DND-41 (cell line): ENCODE results near the gene SLC6A17.

ENCODE experiments used
- ATAC-seq: fragments of 200-7000 bp; cut with Tn5 transposase; 3 replicates; pipeline ENCODE4 v1.9.1; 2021; ENCODE audit warnings: low read depth; ENCODE audit not compliant: insufficient read depth
- DNase-seq: peaks from one replicate; pipeline ENCODE4 v3.0.0-alpha.2; 2020
- H2AFZ ChIP-seq: 2 replicates; pipeline ENCODE4 v1.6.0; 2012; ENCODE audit warnings: low read depth, low read length
- H3K27ac ChIP-seq: 2 replicates; pipeline ENCODE4 v1.5.1; 2012; ENCODE audit warnings: low read length, inconsistent platforms
- H3K27me3 ChIP-seq: fragments of 200-600 bp; sonication (generic); 2 replicates; pipeline ENCODE4 v1.6.0; 2012; ENCODE audit warnings: low read length, mild to moderate bottlenecking, inconsistent platforms; ENCODE audit not compliant: insufficient read depth, poor library complexity
- H3K36me3 ChIP-seq: 2 replicates; pipeline ENCODE4 v1.5.1; 2012; ENCODE audit warnings: low read length, inconsistent platforms; ENCODE audit not compliant: insufficient read depth
- H3K4me1 ChIP-seq: 2 replicates; pipeline ENCODE4 v1.5.1; 2012; ENCODE audit warnings: mild to moderate bottlenecking, low read length; ENCODE audit not compliant: insufficient read depth
- H3K4me2 ChIP-seq: 2 replicates; pipeline ENCODE4 v1.6.0; 2012; ENCODE audit warnings: mild to moderate bottlenecking, moderate library complexity, low read length, inconsistent platforms; ENCODE audit not compliant: insufficient read depth
- H3K4me3 ChIP-seq, 2 experiments: fragments of 200-600 bp in 1 of 2; shearing (Covaris generic) in 1 of 2; 2 replicates each; pipeline ENCODE4 v1.5.1; 2012 to 2016; ENCODE audit warnings: inconsistent platforms in 2 of 2, low read length in 2 of 2, mild to moderate bottlenecking in 2 of 2, low read depth in 1 of 2, moderate library complexity in 1 of 2
- H3K79me2 ChIP-seq: 2 replicates; pipeline ENCODE4 v1.6.0; 2012; ENCODE audit warnings: low read length, inconsistent platforms; ENCODE audit not compliant: insufficient read depth
- H3K9ac ChIP-seq: 2 replicates; pipeline ENCODE4 v1.6.0; 2012; ENCODE audit warnings: low read depth, mild to moderate bottlenecking, inconsistent platforms, low read length, moderate library complexity
- H3K9me3 ChIP-seq: 2 replicates; pipeline ENCODE4 v1.5.1; 2012; ENCODE audit warnings: low read length, moderate library complexity, mild to moderate bottlenecking, inconsistent platforms; ENCODE audit not compliant: insufficient read depth, severe bottlenecking
- H4K20me1 ChIP-seq: 2 replicates; pipeline ENCODE4 v1.6.0; 2012; ENCODE audit warnings: low read length; ENCODE audit not compliant: insufficient read depth
- CTCF ChIP-seq: IDR thresholded peaks from 2 replicates; pipeline ENCODE4 v1.5.1; 2012; ENCODE audit warnings: borderline replicate concordance, low read length, moderate library complexity, mild to moderate bottlenecking; ENCODE audit not compliant: poor library complexity, severe bottlenecking; ENCODE audit errors: extremely low read depth
- EZH2 ChIP-seq: IDR thresholded peaks from 3 replicates; pipeline ENCODE4 v1.6.1; 2012; ENCODE audit warnings: borderline replicate concordance, low read depth, mild to moderate bottlenecking, moderate library complexity, low read length, inconsistent platforms; ENCODE audit not compliant: severe bottlenecking

SLC6A17 gene

GRCh38 chr1:110164725-110165350 lies 14.5 kb downstream of the SLC6A17 start:
- Histone ChIP-seq H4K20me1 (no peaks in the 10 kb centered on the region), H3K4me3 (no peak overlapping the region), H3K4me1 (no peaks in the 10 kb centered on the region), H3K36me3 (no peaks in the 10 kb centered on the region), H3K9ac (no peak overlapping the region), H3K27me3 (peaks cover 9% of the 10 kb centered on the region), H3K79me2 (no peaks in the 10 kb centered on the region), H2AFZ (no peak overlapping the region), H3K4me2 (no peak overlapping the region), H3K9me3 (no peaks in the 10 kb centered on the region), H3K27ac (no peak overlapping the region)
- ATAC-seq (no peak), DNase-seq (no peak)
- TF ChIP-seq EZH2 (no peak), CTCF (no peak)

- H3K27me3 ChIP-seq, result peaks cover 9% of the 10 kb centered on the region
- no peak for TF ChIP-seq EZH2
- H3K9ac ChIP-seq, result no peak overlapping the region
- no peaks in the 10 kb centered on the region for H3K9me3 ChIP-seq
- no peak overlapping the region for H3K4me3 ChIP-seq
- no peak overlapping the region for H3K27ac ChIP-seq
- no peaks in the 10 kb centered on the region for H3K36me3 ChIP-seq
- H4K20me1 ChIP-seq, result no peaks in the 10 kb centered on the region
- H2AFZ ChIP-seq, result no peak overlapping the region
- no peaks in the 10 kb centered on the region for H3K4me1 ChIP-seq
- DNase-seq (no peak), ATAC-seq (no peak)
- H3K4me2 ChIP-seq, result no peak overlapping the region
- H3K79me2 ChIP-seq, result no peaks in the 10 kb centered on the region
These were observed 15.5 kb downstream of the SLC6A17 start for GRCh38 chr1:110165761-110166231.

- TF ChIP-seq EZH2 (no peak), CTCF (no peak)
- Histone ChIP-seq H3K9ac (no peak overlapping the region), H4K20me1 (no peaks in the 10 kb centered on the region), H3K4me2 (no peak overlapping the region), H3K36me3 (no peaks in the 10 kb centered on the region), H3K79me2 (no peaks in the 10 kb centered on the region), H3K9me3 (no peaks in the 10 kb centered on the region), H2AFZ (no peak overlapping the region), H3K4me3 (no peak overlapping the region), H3K27me3 (peaks cover 12% of the 10 kb centered on the region), H3K27ac (no peak overlapping the region), H3K4me1 (no peaks in the 10 kb centered on the region)
- no peak for ATAC-seq
- DNase-seq, result no peak
These were observed 16.6 kb downstream of the SLC6A17 start for GRCh38 chr1:110166861-110167260.

- Histone ChIP-seq H3K4me3 (no peak overlapping the region), H4K20me1 (0 out of 2 replicates have a peak, but pooled peaks cover 4% of the 10 kb centered on the region), H3K79me2 (no peaks in the 10 kb centered on the region), H3K27ac (no peak overlapping the region), H3K4me2 (no peak overlapping the region), H3K36me3 (no peaks in the 10 kb centered on the region), H2AFZ (no peak overlapping the region), H3K9ac (no peak overlapping the region), H3K9me3 (no peaks in the 10 kb centered on the region), H3K27me3 (peaks cover 3% of the 10 kb centered on the region), H3K4me1 (no peaks in the 10 kb centered on the region)
- no peak for TF ChIP-seq EZH2
- TF ChIP-seq CTCF, result no peak
- no peak for ATAC-seq
- DNase-seq, result no peak
These were observed 20.8 kb downstream of the SLC6A17 start for GRCh38 chr1:110170766-110171733.
